ENCODE measurements around the gene TNFAIP2. TPM values are rescaled to one million over a fixed set of nuclear protein-coding genes. Genes with fewer than 3 reads are reported as not detected.

TNFAIP2 gene
- total RNA-seq, 2 experiments from 2014 or later = 0.20 to 0.50 TPM

DNA sequence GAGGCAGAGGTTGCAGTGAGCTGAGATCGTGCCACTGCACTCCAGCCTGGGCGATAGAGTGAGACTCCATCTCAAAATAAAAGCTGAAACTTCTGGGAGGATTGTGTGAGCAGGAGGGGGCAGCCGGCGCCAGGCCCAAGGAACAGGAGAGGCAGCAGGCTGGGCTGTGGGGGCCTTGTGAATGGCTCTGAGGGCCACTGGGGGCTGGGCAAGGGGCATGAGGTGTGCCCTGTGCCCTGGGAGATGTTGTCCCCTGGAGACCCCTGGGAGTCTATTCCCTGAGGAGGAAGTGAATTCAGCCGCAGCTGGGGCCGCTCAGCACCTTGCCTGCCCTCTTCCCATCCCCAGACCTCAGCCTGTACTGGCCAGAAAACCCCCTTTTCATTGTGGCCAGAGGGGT is 34.3 kb upstream of the TNFAIP2 start:
- Mint-ChIP-seq H3K36me3 (ENCODE audit: low read depth) (no peaks in the 10 kb centered on the region), H3K27me3 (peaks cover 7% of the 10 kb centered on the region), H3K9me3 (no peaks in the 10 kb centered on the region), H3K4me1 (peaks cover 7% of the 10 kb centered on the region), H3K4me3 (no peak overlapping the region), H3K27ac (no peak overlapping the region)
- no peak for DNase-seq
- ChIA-PET CTCF (no interaction called here), POLR2A (interaction anchor here (0.6 kb wide), 1 partner anchor 1264 kb away, joined by 3 read pairs; no protein-coding TSS in a partner anchor)

DNA sequence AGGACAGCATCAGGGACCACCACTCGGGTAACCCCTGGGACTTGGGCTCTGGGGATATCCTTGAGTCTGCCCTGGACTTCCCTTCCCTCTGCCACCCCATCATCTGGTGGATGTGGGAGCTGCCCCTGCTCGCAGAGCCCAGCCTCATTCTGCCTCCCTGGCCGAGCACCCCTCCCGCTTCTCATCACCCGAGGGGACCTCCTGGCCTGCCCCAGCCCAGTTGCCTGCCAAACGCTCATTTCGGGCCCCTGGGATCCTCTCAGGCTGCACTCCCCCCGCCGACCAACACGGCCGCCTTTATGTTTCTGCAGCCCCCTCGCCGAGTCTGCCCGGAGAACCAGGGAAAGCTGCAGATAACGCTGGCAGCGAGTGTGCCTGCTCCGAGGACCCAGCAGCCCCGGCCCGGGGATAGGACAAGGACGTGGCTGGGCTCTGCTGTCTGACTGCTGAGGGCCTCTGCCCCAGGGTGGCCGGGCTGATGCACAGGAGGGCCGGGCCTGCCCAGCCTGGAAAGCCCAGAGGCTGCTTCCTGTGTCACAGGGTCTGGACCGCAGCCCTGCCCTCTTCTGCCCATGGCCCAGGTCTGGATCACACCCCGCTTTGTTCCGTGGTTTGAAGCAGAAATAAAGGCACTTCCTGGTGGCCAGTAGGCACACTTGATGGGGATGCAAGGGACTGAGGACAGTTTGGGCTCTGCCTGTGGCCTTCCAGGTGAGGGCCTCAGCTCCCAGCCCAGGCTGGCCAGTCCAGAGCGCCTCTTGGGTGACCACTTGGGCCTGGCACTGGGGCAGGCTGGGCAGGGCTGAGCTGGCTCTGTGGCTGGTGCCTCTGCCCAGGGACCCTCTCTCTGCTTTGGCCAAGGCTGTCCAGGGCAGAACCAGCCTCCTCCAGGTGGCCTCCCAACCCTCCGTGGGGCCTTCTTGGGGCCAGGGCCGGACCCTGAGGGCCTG is 33.6 kb upstream of the TNFAIP2 start:
- peaks cover 7% of the 10 kb centered on the region for H3K4me1 Mint-ChIP-seq
- peaks cover 4% of the 10 kb centered on the region for H3K27me3 Mint-ChIP-seq
- DNase-seq = no peak
- H3K27ac Mint-ChIP-seq = no peak overlapping the region
- no peaks in the 10 kb centered on the region for H3K9me3 Mint-ChIP-seq
- no peaks in the 10 kb centered on the region for H3K36me3 Mint-ChIP-seq (ENCODE audit: low read depth)
- H3K4me3 Mint-ChIP-seq = no peak overlapping the region
- CTCF ChIA-PET = no interaction called here
- POLR2A ChIA-PET = no interaction called here

DNA sequence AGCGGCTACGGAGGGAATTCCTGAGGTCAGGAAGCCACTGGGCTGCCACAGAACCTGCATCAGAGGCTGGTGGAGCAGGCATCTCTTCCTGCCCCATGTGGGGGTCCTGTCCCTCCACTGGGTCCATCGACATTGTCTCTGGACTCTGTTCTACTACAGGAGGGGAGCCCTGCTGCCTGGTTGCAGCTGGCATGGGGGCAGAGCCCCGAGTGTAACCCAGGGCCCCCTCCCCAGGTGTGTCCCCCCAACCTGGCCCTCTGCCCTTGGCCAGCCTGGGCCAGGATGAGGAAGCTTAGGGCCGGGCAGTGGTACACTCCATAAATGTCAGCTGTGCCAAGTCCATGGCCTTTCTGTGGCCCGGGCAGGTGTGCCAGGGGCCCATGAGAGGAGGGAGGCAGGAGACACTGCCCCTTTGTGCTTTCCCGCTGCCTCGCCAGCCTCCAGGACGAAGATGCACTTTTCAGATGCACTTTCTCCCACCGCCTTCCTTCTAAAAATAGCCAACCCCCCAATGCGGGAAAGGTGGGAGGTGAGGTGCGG is 32.7 kb upstream of the TNFAIP2 start:
- POLR2A ChIA-PET = no interaction called here
- no peak overlapping the region for H3K27ac Mint-ChIP-seq
- H3K9me3 Mint-ChIP-seq = no peaks in the 10 kb centered on the region
- CTCF ChIA-PET = interaction anchor here (0.6 kb wide), 1 partner anchor 498 kb away, joined by 4 read pairs; no protein-coding TSS in a partner anchor
- no peak for DNase-seq
- H3K4me3 Mint-ChIP-seq = peak overlapping the region; percentile 17
- H3K36me3 Mint-ChIP-seq (ENCODE audit: low read depth) = no peaks in the 10 kb centered on the region
- peaks cover 1% of the 10 kb centered on the region for H3K27me3 Mint-ChIP-seq
- peaks cover 7% of the 10 kb centered on the region for H3K4me1 Mint-ChIP-seq

DNA sequence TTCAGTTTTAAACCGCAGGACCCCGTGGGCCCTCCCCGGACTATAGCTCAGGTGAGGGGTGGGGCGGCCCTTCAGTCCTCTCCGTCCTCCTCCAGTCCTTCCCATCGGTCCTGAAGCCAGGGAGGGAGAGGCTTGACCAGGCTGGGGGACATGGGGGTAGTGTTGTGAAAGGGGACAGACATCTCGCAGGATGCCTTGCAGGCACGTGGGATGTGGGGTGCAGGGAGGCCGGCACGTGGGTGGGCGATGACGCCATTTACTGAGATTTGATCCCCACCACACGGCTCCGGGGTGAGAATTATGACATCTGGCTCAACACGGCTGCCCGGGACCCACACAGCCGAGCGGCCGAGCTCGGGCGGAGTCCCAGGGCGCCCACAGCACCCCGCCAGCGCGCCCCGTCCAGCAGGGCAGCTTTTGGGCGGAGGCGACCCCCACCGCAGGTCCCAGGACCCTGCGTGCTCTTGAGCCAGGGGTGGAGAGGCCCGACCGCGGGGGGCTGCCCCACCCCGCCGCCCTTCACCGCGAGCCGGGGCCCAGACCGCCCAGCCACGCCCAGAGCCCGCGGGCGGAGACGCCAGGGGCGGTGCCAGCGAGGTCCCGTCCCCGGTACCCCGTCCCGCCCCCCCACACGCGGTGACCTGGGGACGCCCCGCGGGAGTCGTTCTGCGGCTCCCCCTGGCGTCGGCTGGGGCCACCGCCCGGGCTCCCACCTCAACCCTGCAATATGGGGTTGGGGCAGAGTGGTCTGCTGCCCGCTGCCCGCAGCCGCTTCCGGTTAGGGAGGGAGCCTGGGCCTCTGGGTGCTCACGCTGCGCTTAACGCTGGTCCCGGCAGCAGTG is 32.0 kb upstream of the TNFAIP2 start:
- Mint-ChIP-seq H3K36me3 (ENCODE audit: low read depth) (no peaks in the 10 kb centered on the region), H3K4me1 (peaks cover 7% of the 10 kb centered on the region), H3K9me3 (no peaks in the 10 kb centered on the region), H3K4me3 (peak overlapping the region; percentile 17), H3K27me3 (no peaks in the 10 kb centered on the region), H3K27ac (no peak overlapping the region)
- CTCF ChIA-PET = interaction anchor here (0.6 to 1.4 kb wide), 2 partner anchors 396 to 497 kb away, joined by 3 to 4 read pairs; no protein-coding TSS in a partner anchor
- DNase-seq = peak; percentile 78
- POLR2A ChIA-PET = no interaction called here

DNA sequence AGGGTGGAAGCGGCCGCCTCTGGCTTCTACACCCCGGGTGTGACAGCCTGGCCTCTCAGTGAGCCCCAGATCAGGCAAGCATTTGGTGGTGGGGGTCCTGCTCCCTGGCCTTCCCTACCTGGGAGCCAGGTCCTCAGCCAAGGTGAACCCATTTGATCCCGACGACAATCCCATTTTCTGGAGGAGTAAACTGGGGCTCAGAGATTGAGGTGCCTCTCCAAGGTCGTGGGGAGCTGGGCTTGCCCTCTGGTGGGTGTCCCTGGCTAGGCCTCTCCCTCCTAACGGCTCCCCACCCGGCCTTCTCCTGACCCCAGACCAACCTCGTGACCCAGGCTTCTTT is 31.4 kb upstream of the TNFAIP2 start:
- H3K36me3 Mint-ChIP-seq (ENCODE audit: low read depth) = no peaks in the 10 kb centered on the region
- peaks cover 7% of the 10 kb centered on the region for H3K4me1 Mint-ChIP-seq
- H3K27ac Mint-ChIP-seq = no peak overlapping the region
- no peak for DNase-seq
- H3K27me3 Mint-ChIP-seq = no peaks in the 10 kb centered on the region
- no peak overlapping the region for H3K4me3 Mint-ChIP-seq
- ChIA-PET CTCF (interaction anchor here (0.9 to 1.4 kb wide), 2 partner anchors 97 to 396 kb away, joined by 3 to 4 read pairs; no protein-coding TSS in a partner anchor), POLR2A (no interaction called here)
- H3K9me3 Mint-ChIP-seq = no peaks in the 10 kb centered on the region

DNA sequence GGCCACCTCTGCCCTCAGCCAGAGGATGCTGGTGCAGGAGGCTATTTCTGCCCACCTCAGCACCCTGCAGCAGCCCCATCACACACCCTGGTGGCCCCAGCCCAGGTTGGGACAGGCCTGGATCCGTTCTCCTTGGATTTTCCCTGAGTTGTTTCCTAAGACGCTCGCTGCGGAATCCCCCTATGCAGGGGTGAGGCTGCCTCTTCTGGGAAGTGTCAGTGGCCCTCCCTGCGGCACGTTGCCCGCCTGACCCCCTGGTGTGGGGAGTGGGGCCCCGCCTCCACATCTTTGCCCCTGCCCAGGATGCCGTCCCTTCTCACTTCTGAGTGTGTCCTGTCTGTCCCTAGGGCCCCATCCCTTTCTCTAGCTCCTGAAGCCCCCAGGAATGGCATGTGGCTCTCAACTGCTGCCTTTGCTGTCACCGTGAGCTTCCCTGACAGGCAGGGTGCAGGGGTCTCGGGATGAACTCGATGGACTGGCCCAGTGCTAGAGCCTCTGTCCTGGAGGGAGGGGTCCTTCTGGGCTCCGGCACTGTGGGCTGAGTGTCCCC is 29.3 kb upstream of the TNFAIP2 start:
- Mint-ChIP-seq H3K4me3 (no peak overlapping the region), H3K4me1 (peaks cover 7% of the 10 kb centered on the region), H3K27me3 (no peaks in the 10 kb centered on the region), H3K36me3 (ENCODE audit: low read depth) (no peaks in the 10 kb centered on the region), H3K27ac (no peak overlapping the region), H3K9me3 (no peaks in the 10 kb centered on the region)
- POLR2A ChIA-PET = no interaction called here
- CTCF ChIA-PET = interaction anchor here (0.6 kb wide), 1 partner anchor 11 kb away, joined by 5 read pairs; no protein-coding TSS in a partner anchor
- DNase-seq = no peak

DNA sequence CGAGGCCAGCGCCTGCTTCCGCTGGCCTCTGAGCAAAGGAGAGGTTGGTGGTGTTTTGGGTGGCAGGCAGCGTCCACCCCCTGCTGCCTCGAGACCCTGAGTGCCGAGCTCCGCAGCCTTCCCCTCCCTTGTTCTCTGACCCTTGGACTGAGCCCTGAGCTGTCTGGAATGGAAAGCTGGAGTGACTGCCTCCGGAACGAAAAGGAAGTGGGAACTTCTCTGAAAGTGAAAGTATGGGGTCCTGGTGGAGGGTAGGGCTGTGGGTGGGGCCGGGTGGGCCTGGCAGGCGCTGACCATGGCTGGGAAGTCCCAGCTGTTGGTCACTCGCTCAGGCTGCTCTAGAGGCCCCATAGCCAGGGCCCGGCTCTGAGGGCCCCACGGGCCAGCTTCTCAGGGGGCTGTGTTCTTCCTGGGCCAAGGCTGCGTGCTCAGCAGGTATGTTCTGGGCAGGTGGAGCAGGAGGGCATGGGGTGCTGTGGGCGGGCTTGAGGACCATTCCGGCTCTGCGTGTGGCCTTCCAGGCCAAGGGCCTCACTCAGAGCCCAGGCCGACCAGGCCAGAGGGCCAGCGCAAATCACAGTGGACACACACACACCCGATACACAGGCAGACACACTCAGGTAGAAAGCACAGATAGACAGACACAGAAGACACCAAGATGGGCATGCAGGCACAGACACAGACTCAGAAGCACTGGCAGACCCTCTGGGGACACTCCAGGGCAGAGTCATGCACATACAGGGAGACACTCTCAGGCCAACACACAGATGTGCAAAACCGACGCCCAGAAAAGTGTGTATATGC is 28.7 kb upstream of the TNFAIP2 start, which contains the start of gene EXOC3L4:
Gene EXOC3L4, plus strand, starts transcription at position 320 of the 804 bp plus-strand sequence. CDS start 5,495 bp downstream, outside the sequence.
- ChIA-PET CTCF (interaction anchor here (0.6 to 2.6 kb wide), 2 partner anchors 11 kb away, joined by 5 to 25 read pairs; no protein-coding TSS in a partner anchor), POLR2A (no interaction called here)
- Mint-ChIP-seq H3K27ac (no peak within 1 kb of the TSS), H3K36me3 (ENCODE audit: low read depth) (no peaks in the 10 kb centered on the region), H3K9me3 (no peaks in the 10 kb centered on the region), H3K4me3 (no peak within 1 kb of the TSS), H3K27me3 (no peaks in the 10 kb centered on the region), H3K4me1 (peaks cover 7% of the 10 kb centered on the region)
- no peak for DNase-seq

DNA sequence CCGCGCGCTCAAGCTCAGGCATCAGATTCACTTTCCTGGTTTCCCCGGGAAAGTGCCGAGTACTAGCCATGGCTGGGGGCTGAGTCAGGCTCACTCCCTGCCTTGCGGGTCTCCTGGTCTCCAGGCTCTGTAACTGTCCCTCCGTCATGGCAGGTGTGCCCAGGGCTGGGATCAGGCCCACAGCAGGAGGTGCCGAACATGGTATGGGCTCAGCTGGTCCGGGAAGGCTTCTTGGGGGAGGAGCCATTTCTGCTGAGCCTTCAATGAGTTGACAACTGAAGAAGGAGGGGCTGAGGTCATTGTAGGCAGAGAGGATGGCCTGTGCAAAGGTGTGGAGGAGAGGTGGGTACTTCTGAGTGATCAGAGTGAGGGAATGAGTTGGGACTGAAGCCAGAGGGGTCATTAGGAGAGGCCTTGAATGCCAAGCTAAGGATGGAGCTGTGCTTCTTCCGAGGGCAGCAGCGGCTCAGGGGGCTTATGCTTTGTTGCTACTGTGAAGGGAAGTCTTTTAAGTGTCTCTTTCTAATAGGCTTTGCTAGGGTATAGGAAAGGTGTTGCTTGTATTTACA is 28.0 kb upstream of the TNFAIP2 start:
- no peak overlapping the region for H3K4me3 Mint-ChIP-seq
- H3K27me3 Mint-ChIP-seq = no peaks in the 10 kb centered on the region
- H3K9me3 Mint-ChIP-seq = no peaks in the 10 kb centered on the region
- ChIA-PET CTCF (interaction anchor here (2.6 kb wide), 1 partner anchor 10 kb away, joined by 25 read pairs; no protein-coding TSS in a partner anchor), POLR2A (no interaction called here)
- no peak for DNase-seq
- H3K4me1 Mint-ChIP-seq = peaks cover 7% of the 10 kb centered on the region
- H3K27ac Mint-ChIP-seq = no peak overlapping the region
- H3K36me3 Mint-ChIP-seq (ENCODE audit: low read depth) = no peaks in the 10 kb centered on the region

DNA sequence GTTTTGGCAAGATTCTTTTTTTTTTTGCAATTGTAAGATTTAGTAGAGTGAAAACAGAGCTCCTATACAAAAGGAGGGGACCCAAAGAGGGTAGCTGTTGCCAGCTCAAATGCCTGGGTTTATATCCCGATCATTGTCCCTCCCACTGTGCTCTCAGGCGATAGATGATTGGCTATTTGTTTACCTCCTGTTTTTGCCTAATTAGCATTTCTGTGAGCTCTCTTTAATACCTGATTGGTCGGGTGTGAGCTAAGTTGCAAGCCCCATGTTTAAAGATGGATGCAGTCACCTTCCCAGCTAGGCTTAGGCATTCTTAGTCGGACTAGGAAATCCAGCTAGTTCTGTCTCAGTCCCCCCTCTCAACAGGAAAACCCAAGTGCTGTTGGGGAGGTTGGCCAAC is 26.9 kb upstream of the TNFAIP2 start:
- Mint-ChIP-seq H3K4me1 (peaks cover 2% of the 10 kb centered on the region), H3K9me3 (no peaks in the 10 kb centered on the region), H3K27ac (no peak overlapping the region), H3K4me3 (no peak overlapping the region), H3K36me3 (ENCODE audit: low read depth) (no peaks in the 10 kb centered on the region), H3K27me3 (peaks cover 3% of the 10 kb centered on the region)
- POLR2A ChIA-PET = no interaction called here
- no peak for DNase-seq
- CTCF ChIA-PET = interaction anchor here (0.6 to 2.6 kb wide), 3 partner anchors 9 to 281 kb away, joined by 3 to 25 read pairs (median 4); no protein-coding TSS in a partner anchor

DNA sequence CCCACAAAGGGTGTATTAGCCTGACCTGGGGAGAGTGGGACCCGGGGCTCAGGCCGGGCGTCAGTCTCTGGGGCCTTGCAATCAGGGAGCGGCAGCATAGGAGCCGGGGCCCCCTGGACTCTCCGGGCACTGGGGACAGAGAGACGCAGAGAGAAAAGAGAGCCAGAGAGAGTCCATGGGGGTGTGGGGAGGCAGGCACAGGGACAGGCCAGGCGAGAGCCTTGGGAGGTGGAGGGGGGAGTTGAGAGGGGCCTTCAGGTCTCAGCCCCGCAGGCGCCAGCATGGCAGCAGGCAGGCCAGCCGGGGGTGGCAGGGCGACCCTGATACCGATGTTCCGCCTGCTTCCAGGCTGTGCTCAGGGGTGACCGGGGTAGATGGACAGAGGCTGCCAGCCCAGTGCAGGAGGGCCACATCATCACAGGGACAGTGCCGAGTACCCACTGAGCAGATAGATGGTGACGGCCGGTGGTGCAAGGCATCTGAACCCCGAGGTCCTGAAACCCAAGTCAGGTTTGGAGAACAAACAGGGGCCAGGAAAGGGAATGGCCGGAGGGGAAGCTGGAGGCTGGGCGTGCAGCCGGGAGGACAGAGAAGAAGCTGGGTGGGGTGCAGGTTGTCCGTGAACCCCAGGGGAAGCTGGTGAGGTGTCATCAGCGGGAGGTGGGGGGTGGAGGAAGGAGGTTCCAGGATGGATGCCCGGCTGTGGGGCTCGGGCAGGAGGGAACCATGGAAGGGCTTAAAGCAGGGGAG is 25.8 kb upstream of the TNFAIP2 start:
- CTCF ChIA-PET = interaction anchor here (2.6 kb wide), 1 partner anchor 8 kb away, joined by 25 read pairs; no protein-coding TSS in a partner anchor

More for the DNA sequence above, 25.8 kb upstream of the TNFAIP2 start:
- Mint-ChIP-seq H3K36me3 (ENCODE audit: low read depth) (no peaks in the 10 kb centered on the region), H3K4me1 (no peaks in the 10 kb centered on the region), H3K27ac (no peak overlapping the region), H3K9me3 (no peaks in the 10 kb centered on the region), H3K4me3 (no peak overlapping the region), H3K27me3 (peaks cover 10% of the 10 kb centered on the region)
- POLR2A ChIA-PET = no interaction called here
- DNase-seq = no peak
